ENCODE measurements around the gene MMAB. TPM values are rescaled to one million over a fixed set of nuclear protein-coding genes. Genes with fewer than 3 reads are reported as not detected.
"Not testable (repeated sequence)": the region's sequence is repeated elsewhere in the genome, so short reads cannot be mapped to it uniquely, and the experiment has no call there.

MMAB gene
- total RNA-seq, 1 donor from 2014 or later, result 48.1 TPM

- no peak for DNase-seq (ENCODE audit: low read depth)
- Histone ChIP-seq H3K27me3 (ENCODE audit: control insufficient read depth, insufficient read depth, low read length) (peaks cover 45% of the 10 kb centered on the region), H3K36me3 (ENCODE audit: control insufficient read depth, insufficient read depth, low read length) (no peaks in the 10 kb centered on the region), H3K4me3 (ENCODE audit: low read depth, low read length) (no peak overlapping the region)
- TF ChIP-seq, protein P1, sequence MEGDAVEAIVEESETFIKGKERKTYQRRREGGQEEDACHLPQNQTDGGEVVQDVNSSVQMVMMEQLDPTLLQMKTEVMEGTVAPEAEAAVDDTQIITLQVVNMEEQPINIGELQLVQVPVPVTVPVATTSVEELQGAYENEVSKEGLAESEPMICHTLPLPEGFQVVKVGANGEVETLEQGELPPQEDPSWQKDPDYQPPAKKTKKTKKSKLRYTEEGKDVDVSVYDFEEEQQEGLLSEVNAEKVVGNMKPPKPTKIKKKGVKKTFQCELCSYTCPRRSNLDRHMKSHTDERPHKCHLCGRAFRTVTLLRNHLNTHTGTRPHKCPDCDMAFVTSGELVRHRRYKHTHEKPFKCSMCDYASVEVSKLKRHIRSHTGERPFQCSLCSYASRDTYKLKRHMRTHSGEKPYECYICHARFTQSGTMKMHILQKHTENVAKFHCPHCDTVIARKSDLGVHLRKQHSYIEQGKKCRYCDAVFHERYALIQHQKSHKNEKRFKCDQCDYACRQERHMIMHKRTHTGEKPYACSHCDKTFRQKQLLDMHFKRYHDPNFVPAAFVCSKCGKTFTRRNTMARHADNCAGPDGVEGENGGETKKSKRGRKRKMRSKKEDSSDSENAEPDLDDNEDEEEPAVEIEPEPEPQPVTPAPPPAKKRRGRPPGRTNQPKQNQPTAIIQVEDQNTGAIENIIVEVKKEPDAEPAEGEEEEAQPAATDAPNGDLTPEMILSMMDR (IDR thresholded peaks at IDR 0.05; ENCODE audit: insufficient read depth, low read length, poor library complexity, severe bottlenecking), result no peak
Observed at GRCh38 chr12:109606320-109607028, 33.2 kb upstream of the MMAB start.

- no peak overlapping the region for H3K4me3 ChIP-seq (ENCODE audit: low read depth, low read length)
- no peak for DNase-seq (ENCODE audit: low read depth)
- no peaks in the 10 kb centered on the region for H3K36me3 ChIP-seq (ENCODE audit: control insufficient read depth, insufficient read depth, low read length)
- TF ChIP-seq, protein P1 (IDR thresholded peaks at IDR 0.05; ENCODE audit: insufficient read depth, low read length, poor library complexity, severe bottlenecking), result no peak
- peaks cover 38% of the 10 kb centered on the region for H3K27me3 ChIP-seq (ENCODE audit: control insufficient read depth, insufficient read depth, low read length)
Observed at GRCh38 chr12:109605599-109606228, 32.4 kb upstream of the MMAB start.

- TF ChIP-seq, protein P1 (IDR thresholded peaks at IDR 0.05; ENCODE audit: insufficient read depth, low read length, poor library complexity, severe bottlenecking), result no peak
- DNase-seq (ENCODE audit: low read depth), result no peak
- no peak overlapping the region for H3K4me3 ChIP-seq (ENCODE audit: low read depth, low read length)
Observed at GRCh38 chr12:109605016-109605415, 31.7 kb upstream of the MMAB start.

GRCh38 chr12:109604132-109604585 is 30.9 kb upstream of the MMAB start:
- TF ChIP-seq, protein P1 (IDR thresholded peaks at IDR 0.05; ENCODE audit: insufficient read depth, low read length, poor library complexity, severe bottlenecking), result no peak
- Histone ChIP-seq H3K27me3 (ENCODE audit: control insufficient read depth, insufficient read depth, low read length) (peaks cover 28% of the 10 kb centered on the region), H3K36me3 (ENCODE audit: control insufficient read depth, insufficient read depth, low read length) (no peaks in the 10 kb centered on the region), H3K4me3 (ENCODE audit: low read depth, low read length) (no peak overlapping the region)
- DNase-seq (ENCODE audit: low read depth), result no peak

More at GRCh38 chr12:109605016-109605415, 31.7 kb upstream of the MMAB start:
- H3K27me3 ChIP-seq (ENCODE audit: control insufficient read depth, insufficient read depth, low read length), result peaks cover 33% of the 10 kb centered on the region
- H3K36me3 ChIP-seq (ENCODE audit: control insufficient read depth, insufficient read depth, low read length), result no peaks in the 10 kb centered on the region

GRCh38 chr12:109602132-109602531 is 28.8 kb upstream of the MMAB start:
- H3K4me3 ChIP-seq (ENCODE audit: low read depth, low read length), result not testable (repeated sequence)

DNA sequence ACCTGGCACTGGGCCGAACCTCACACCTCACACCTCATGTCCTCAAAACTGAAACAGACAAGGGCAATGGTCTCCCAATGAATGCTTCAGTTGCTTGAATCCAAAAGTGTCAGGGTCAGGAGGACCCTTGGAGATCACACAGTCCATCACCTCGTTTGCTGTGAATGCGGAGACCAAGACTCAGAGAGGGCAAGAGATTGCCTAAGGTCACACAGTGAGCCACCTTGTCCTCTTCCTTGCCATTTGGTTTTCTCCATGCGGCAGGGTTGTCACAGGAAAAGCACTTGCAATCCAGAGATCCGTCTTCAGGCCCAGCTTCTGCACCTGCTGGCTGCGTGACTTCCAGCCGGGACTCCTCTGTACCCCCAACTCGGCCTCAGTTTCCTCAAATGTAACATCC is 28.3 kb upstream of the MMAB start:
- Histone ChIP-seq H3K4me3 (ENCODE audit: low read depth, low read length) (no peak overlapping the region), H3K36me3 (ENCODE audit: control insufficient read depth, insufficient read depth, low read length) (no peaks in the 10 kb centered on the region), H3K27me3 (ENCODE audit: control insufficient read depth, insufficient read depth, low read length) (peaks cover 11% of the 10 kb centered on the region)
- TF ChIP-seq, protein P1 (IDR thresholded peaks at IDR 0.05; ENCODE audit: insufficient read depth, low read length, poor library complexity, severe bottlenecking), result no peak
- no peak for DNase-seq (ENCODE audit: low read depth)

More at GRCh38 chr12:109602132-109602531, 28.8 kb upstream of the MMAB start:
- H3K36me3 ChIP-seq (ENCODE audit: control insufficient read depth, insufficient read depth, low read length); DNase-seq (ENCODE audit: low read depth): not testable (repeated sequence)
- H3K27me3 ChIP-seq (ENCODE audit: control insufficient read depth, insufficient read depth, low read length), result peaks cover 16% of the 10 kb centered on the region

All from kidney epithelial cell (primary cell).